Tibial nerve (tissue), 3 donors: ENCODE results near the gene VRK1.

Experiments
- POLR2A ChIP-seq, 2 donors: fragments of 450-650 bp; IDR thresholded peaks; one replicate each; pipeline ENCODE4 v1.6.1; 2017; ENCODE audit warnings: antibody characterized with exemption in 2 of 2, mild to moderate bottlenecking in 2 of 2, moderate library complexity in 2 of 2
- TF ChIP-seq, protein P1 (sequence below), 5 experiments: fragments of 200-600 bp in 3 of 5; fragments of 450-650 bp in 2 of 5; sonication (generic) in 3 of 5; IDR thresholded peaks; one replicate each; pipeline ENCODE4 v1.5.1; 2016 to 2019; ENCODE audit warnings: antibody characterized with exemption in 5 of 5, mild to moderate bottlenecking in 3 of 5, moderate library complexity in 2 of 5

DNA sequence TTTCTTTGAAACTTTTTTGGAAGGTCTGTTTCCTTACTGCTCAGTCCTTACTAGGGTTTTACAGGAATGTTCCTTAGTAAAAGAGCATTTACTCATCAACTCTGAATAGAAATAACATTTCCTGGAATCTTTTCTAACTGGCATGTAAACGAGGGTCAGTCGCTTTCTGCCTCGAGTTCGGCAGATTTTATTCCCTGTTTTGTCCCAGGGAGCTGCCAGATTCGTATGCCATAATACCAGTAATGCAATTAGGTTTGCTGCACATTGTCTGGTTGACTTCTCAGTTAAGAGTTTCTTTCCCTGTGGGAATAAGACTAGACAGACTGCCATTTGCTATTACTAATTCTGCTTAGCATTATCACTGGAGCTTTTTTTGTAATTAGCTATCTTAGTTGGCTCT is 91.9 kb downstream of the VRK1 start:
- no peak for TF ChIP-seq POLR2A (IDR thresholded peaks at IDR 0.05)
- TF ChIP-seq, protein P1, sequence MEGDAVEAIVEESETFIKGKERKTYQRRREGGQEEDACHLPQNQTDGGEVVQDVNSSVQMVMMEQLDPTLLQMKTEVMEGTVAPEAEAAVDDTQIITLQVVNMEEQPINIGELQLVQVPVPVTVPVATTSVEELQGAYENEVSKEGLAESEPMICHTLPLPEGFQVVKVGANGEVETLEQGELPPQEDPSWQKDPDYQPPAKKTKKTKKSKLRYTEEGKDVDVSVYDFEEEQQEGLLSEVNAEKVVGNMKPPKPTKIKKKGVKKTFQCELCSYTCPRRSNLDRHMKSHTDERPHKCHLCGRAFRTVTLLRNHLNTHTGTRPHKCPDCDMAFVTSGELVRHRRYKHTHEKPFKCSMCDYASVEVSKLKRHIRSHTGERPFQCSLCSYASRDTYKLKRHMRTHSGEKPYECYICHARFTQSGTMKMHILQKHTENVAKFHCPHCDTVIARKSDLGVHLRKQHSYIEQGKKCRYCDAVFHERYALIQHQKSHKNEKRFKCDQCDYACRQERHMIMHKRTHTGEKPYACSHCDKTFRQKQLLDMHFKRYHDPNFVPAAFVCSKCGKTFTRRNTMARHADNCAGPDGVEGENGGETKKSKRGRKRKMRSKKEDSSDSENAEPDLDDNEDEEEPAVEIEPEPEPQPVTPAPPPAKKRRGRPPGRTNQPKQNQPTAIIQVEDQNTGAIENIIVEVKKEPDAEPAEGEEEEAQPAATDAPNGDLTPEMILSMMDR (IDR thresholded peaks at IDR 0.05), result no peak
